HepG2 (cell line): Measurements from ENCODE around the gene EFNA2. TPM values are rescaled to one million over a fixed set of nuclear protein-coding genes. Genes with fewer than 3 reads are reported as not detected.

ENCODE experiments used
- ATAC-seq: fragments of 200-7000 bp; cut with Tn5 transposase; 3 replicates; pipeline ENCODE4 v1.9.1; 2020; ENCODE audit warnings: mild to moderate bottlenecking, moderate library complexity
- BruUV-seq: library from RNA; stranded (reverse); fragments of 400-500 nt; replicated peaks from 2 replicates; lab custom pipeline; 2021; lab: Mats Ljungman, UMichigan
- CTCF ChIA-PET: fragments of 300-600 bp; formaldehyde crosslinking; extraction: SDS; loops from one replicate; lab custom pipeline; 2021; ENCODE audit warnings: low total read pairs, inconsistent platforms, low intra/inter-chr PET ratio; lab: Yijun Ruan, JAX
- POLR2A ChIA-PET: fragments of 350-600 bp; sonication (Branson Sonifier 250); formaldehyde crosslinking; loops from one replicate; lab custom pipeline; 2020; ENCODE audit warnings: antibody characterized with exemption, inconsistent platforms; lab: Yijun Ruan, JAX
- DNase-seq: peaks from one replicate; pipeline ENCODE4 v3.0.0-alpha.2; 2015; ENCODE audit warnings: low spot score
- FAIRE-seq: peaks from 3 replicates; lab custom pipeline; 2011; peaks lifted over from hg19 to GRCh38; lab: Jason Lieb, UNC
- H2AFZ ChIP-seq: one replicate; pipeline ENCODE4 v1.6.1; 2011; ENCODE audit warnings: low read length, inconsistent platforms
- H3K27ac ChIP-seq: fragments of 300-600 bp; 3 replicates; pipeline ENCODE4 v1.8.0; 2011; ENCODE audit warnings: mixed run types, mild to moderate bottlenecking, mixed read lengths, low read length, inconsistent platforms; ENCODE audit not compliant: insufficient read depth; ENCODE audit errors: extremely low read length
- H3K27me3 ChIP-seq, 2 experiments: fragments of 200-600 bp in 1 of 2; 2 replicates in 1 of 2; 3 replicates in 1 of 2; pipeline versions ENCODE4 v1.6.0 to v1.8.0; 2011; ENCODE audit warnings: low read length in 2 of 2, mild to moderate bottlenecking in 2 of 2, moderate library complexity in 2 of 2, inconsistent platforms in 1 of 2; ENCODE audit not compliant: insufficient read depth in 2 of 2, control insufficient read depth in 1 of 2
- H3K36me3 ChIP-seq, 2 experiments: fragments of 200-600 bp in 1 of 2; replicated peaks in 1 of 2; 2 replicates in 1 of 2; 3 replicates in 1 of 2; pipeline versions ENCODE4 v1.5.1 to v1.8.0; 2011; ENCODE audit warnings: low read length in 2 of 2, inconsistent platforms in 1 of 2; ENCODE audit not compliant: insufficient read depth in 2 of 2, control insufficient read depth in 1 of 2
- H3K4me1 ChIP-seq: 2 replicates; pipeline ENCODE4 v1.5.1; 2012; ENCODE audit warnings: low read length, inconsistent platforms; ENCODE audit not compliant: insufficient read depth
- H3K4me2 ChIP-seq: 2 replicates; pipeline ENCODE4 v1.6.0; 2011; ENCODE audit warnings: low read depth, low read length, inconsistent platforms
- H3K4me3 ChIP-seq, 3 experiments: fragments of 200-600 bp in 1 of 3; sonication (generic), shearing (Covaris generic) in 1 of 3; replicated peaks in 1 of 3; 2 replicates each; pipeline ENCODE4 v1.5.1; 2011 to 2016; ENCODE audit warnings: low read length in 3 of 3, inconsistent platforms in 2 of 3, low read depth in 2 of 3, mild to moderate bottlenecking in 2 of 3, control low read depth in 1 of 3, mixed read lengths in 1 of 3; ENCODE audit not compliant: insufficient read depth in 1 of 3
- H3K79me2 ChIP-seq: one replicate; pipeline ENCODE4 v1.6.1; 2011; ENCODE audit warnings: low read length, inconsistent platforms; ENCODE audit not compliant: insufficient read depth
- H3K9ac ChIP-seq: 2 replicates; pipeline ENCODE4 v1.6.0; 2011; ENCODE audit warnings: mild to moderate bottlenecking, low read depth, low read length, inconsistent platforms; ENCODE audit not compliant: insufficient read depth
- H3K9me3 ChIP-seq: 2 replicates; pipeline ENCODE4 v1.5.1; 2012; ENCODE audit warnings: mild to moderate bottlenecking, low read length
- H4K20me1 ChIP-seq: 2 replicates; pipeline ENCODE4 v1.6.0; 2011; ENCODE audit warnings: inconsistent platforms, mild to moderate bottlenecking, low read length, moderate library complexity; ENCODE audit not compliant: insufficient read depth
- ATF7 ChIP-seq, 2 experiments: fragments of 450-650 bp in 1 of 2; sonication (generic) in 1 of 2; formaldehyde crosslinking in 1 of 2; IDR thresholded peaks; 2 replicates each; pipeline versions ENCODE4 v1.4.0 to v1.6.1; 2016 to 2020; ENCODE audit warnings: antibody characterized with exemption in 1 of 2, mild to moderate bottlenecking in 1 of 2, missing genetic modification reagents in 1 of 2
- ELF3 ChIP-seq: IDR thresholded peaks from 2 replicates; pipeline ENCODE4 v1.6.1; 2016; ENCODE audit warnings: missing genetic modification reagents, missing compliant biosample characterization
- GABPB1 ChIP-seq: IDR thresholded peaks from 2 replicates; pipeline ENCODE4 v1.6.1; 2016; ENCODE audit warnings: mild to moderate bottlenecking, missing genetic modification reagents, moderate library complexity, missing compliant biosample characterization
- GFI1 ChIP-seq: sonication (generic); formaldehyde crosslinking; IDR thresholded peaks from 2 replicates; pipeline ENCODE4 v1.5.0; 2020; ENCODE audit warnings: missing genetic modification reagents, mild to moderate bottlenecking, borderline replicate concordance
- HDAC1 ChIP-seq: sonication (generic); formaldehyde crosslinking; IDR thresholded peaks from 2 replicates; pipeline ENCODE4 v1.5.1; 2020; ENCODE audit warnings: mild to moderate bottlenecking, missing genetic modification reagents
- KLF6 ChIP-seq: IDR thresholded peaks from 2 replicates; pipeline ENCODE4 v1.8.0; 2016; ENCODE audit warnings: missing biosample characterization, missing genetic modification reagents
- MBD4 ChIP-seq: IDR thresholded peaks from 2 replicates; pipeline ENCODE4 v1.6.1; 2012; ENCODE audit warnings: low read length, inconsistent platforms, borderline replicate concordance
- RBM39 ChIP-seq: fragments of 200-400 bp; formaldehyde crosslinking; IDR thresholded peaks from one replicate; pipeline ENCODE4 v1.6.1; 2018; ENCODE audit warnings: antibody characterized with exemption, mild to moderate bottlenecking, low read depth, low read length; ENCODE audit not compliant: poor library complexity, severe bottlenecking
- SOX6 ChIP-seq, 2 experiments: fragments of 450-650 bp in 1 of 2; sonication (generic) in 1 of 2; formaldehyde crosslinking in 1 of 2; IDR thresholded peaks; 2 replicates each; pipeline versions ENCODE4 v1.4.0 to v1.6.1; 2017 to 2020; ENCODE audit warnings: antibody characterized with exemption in 1 of 2, mild to moderate bottlenecking in 1 of 2, missing genetic modification reagents in 1 of 2
- SPEN ChIP-seq: sonication (generic); formaldehyde crosslinking; IDR thresholded peaks from 2 replicates; pipeline ENCODE4 v1.5.1; 2020; ENCODE audit warnings: low read depth, mild to moderate bottlenecking, missing genetic modification reagents
- TGIF2 ChIP-seq: IDR thresholded peaks from 2 replicates; pipeline ENCODE4 v1.6.1; 2016; ENCODE audit warnings: control low read depth, missing compliant biosample characterization
- ZNF263 ChIP-seq: sonication (generic); formaldehyde crosslinking; IDR thresholded peaks from 2 replicates; pipeline ENCODE4 v1.4.0; 2020; ENCODE audit warnings: missing genetic modification reagents
- ZNF441 ChIP-seq: sonication (generic); formaldehyde crosslinking; IDR thresholded peaks from 2 replicates; pipeline ENCODE4 v1.7.0; 2021; ENCODE audit warnings: missing genetic modification reagents, borderline replicate concordance
- ZNF577 ChIP-seq: sonication (generic); formaldehyde crosslinking; IDR thresholded peaks from 2 replicates; pipeline ENCODE4 v1.4.0; 2020; ENCODE audit warnings: mild to moderate bottlenecking, low read depth, missing genetic modification reagents, borderline replicate concordance
- ZNF607 ChIP-seq: sonication (generic); formaldehyde crosslinking; IDR thresholded peaks from 2 replicates; pipeline ENCODE4 v1.5.1; 2020; ENCODE audit warnings: missing genetic modification reagents, mild to moderate bottlenecking, borderline replicate concordance
- WGBS: methylation state at CpG from one replicate; pipeline ENCODE4 v1.1.6; 2017; ENCODE audit warnings: low lambda C conversion rate; 5-methylcytosine and 5-hydroxymethylcytosine counted together
- in situ Hi-C: cut with HindIII; loops from 2 replicates; pipeline ENCODE4 v1.10.0; 2017; ENCODE audit warnings: low pct_unique_long_range_greater_than_20kb; ENCODE audit not compliant: extremely low pct_ligation_motif_present
- intact Hi-C: fragments of 100-400 bp; cut with micrococcal nuclease; formaldehyde crosslinking; loops from one replicate; pipeline ENCODE4 v1.10.0; 2022; ENCODE audit not compliant: unreplicated experiment
- polyA plus RNA-seq, 8 experiments: library from polyadenylated mRNA; depleted of rRNA in 3 of 8; stranded (reverse) in 7 of 8; unstranded in 1 of 8; fragments of >200 nt; fragmentation: Illumina TruSeq in 4 of 8; extraction: Trizol in 4 of 8; gene quantifications; 2 replicates each; pipeline versions ENCODE4 v1.2.1 to v1.2.3, GENCODE V29; 2011 to 2016; ENCODE audit warnings: low read depth in 4 of 8, missing spikeins in 1 of 8, mixed read lengths in 1 of 8; ENCODE audit not compliant: insufficient read depth in 1 of 8
- total RNA-seq, 5 experiments: library from RNA; depleted of rRNA; stranded (reverse); fragments of >200 nt; fragmentation: Illumina TruSeq; extraction: Trizol; gene quantifications; 2 replicates each; pipeline ENCODE4 v1.2.3, GENCODE V29; 2016; ENCODE audit warnings: low read depth in 1 of 5
- TF ChIP-seq, protein P1 (sequence below): sonication (generic); formaldehyde crosslinking; IDR thresholded peaks from 2 replicates; pipeline ENCODE4 v1.4.0; 2020; ENCODE audit warnings: mild to moderate bottlenecking, low read depth, missing genetic modification reagents
- TF ChIP-seq, protein P2 (sequence below): sonication (generic); formaldehyde crosslinking; IDR thresholded peaks from 2 replicates; pipeline ENCODE4 v1.9.0; 2022; ENCODE audit warnings: missing genetic modification reagents, mild to moderate bottlenecking, borderline replicate concordance
- TF ChIP-seq, protein P3 (sequence below): sonication (generic); formaldehyde crosslinking; IDR thresholded peaks from 2 replicates; pipeline ENCODE4 v1.4.0; 2020; ENCODE audit warnings: missing genetic modification reagents

Gene EFNA2
- total and polyA plus RNA-seq, 2 of the 13 experiments (the other 11 are each of a cell fraction or from before 2014, with no cell fraction given) = 6.0 to 9.9 TPM

DNA sequence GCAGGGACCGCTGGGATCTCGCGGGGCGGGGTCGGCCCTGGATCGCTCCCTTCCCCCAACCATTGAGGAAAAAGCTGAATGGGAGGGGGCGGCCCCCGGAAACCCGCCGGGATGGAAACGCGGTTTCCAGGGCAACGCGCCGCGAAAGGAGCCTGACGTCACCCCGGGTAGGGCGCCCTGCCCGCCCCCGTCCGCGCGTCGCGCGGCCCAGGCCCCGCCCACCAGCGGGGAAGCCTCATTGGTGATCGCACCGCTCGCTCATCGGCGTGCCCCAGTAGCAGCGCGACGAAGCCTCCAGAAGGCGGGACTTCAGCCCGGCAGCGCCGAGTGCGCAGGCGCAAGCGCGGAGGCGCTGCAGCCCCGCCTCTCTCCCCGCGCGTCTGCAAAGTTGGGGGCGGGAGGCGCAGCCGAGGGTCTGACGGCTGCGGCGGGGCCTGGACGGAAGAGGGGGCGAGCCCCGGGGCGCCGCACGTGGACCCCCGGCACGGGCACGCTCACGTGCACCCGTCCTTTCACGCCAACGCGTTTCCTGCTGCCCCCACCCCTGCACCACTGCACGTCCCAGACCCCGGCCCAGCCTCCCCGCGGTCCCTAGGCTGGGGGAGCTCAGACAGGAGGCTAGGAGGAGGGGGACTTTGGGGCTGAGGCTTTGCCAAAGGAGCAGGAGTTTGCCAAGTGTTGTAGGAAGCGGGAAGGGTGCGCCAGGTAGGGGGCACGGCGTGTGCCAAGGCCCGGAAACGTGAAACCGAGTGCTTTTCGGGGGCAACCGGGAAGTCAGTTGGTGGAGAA lies 24.7 kb upstream of the EFNA2 start:
- no TSS peak for BruUV-seq
- H3K4me1 ChIP-seq = peaks cover 82% of the 10 kb centered on the region
- H3K36me3 ChIP-seq = peaks cover 4 to 19% of the 10 kb centered on the region in 2 experiments; a peak in 3 of 5 replicates
- H3K27me3 ChIP-seq = no peaks in the 10 kb centered on the region
- peak overlapping the region; percentile 85 for H3K27ac ChIP-seq
- H3K9ac ChIP-seq = peak overlapping the region; percentile 78
- H2AFZ ChIP-seq = no peak overlapping the region
- FAIRE-seq (peak; percentile 67), DNase-seq (peak; percentile 88), ATAC-seq (peak; percentile 59)
- peaks cover 3% of the 10 kb centered on the region for H3K79me2 ChIP-seq
- in situ Hi-C loops (no loop called here), intact Hi-C loops (no loop called here)
- peaks cover 30% of the 10 kb centered on the region; the same call in 1 of the 2 replicates for H4K20me1 ChIP-seq
- H3K4me2 ChIP-seq = peak overlapping the region; percentile 98
- no peaks in the 10 kb centered on the region for H3K9me3 ChIP-seq
- WGBS = 2% methylated on average over 17 of the region's 83 CpGs
- H3K4me3 ChIP-seq = peak overlapping the region; percentile 71 to 81 (median 80)
- CTCF ChIA-PET = no interaction called here
- POLR2A ChIA-PET = interaction anchor here (1.4 to 13.7 kb wide), 5 partner anchors 4 to 22 kb away, joined by 6 to 668 read pairs (median 464); partner anchors contain the start of genes ATP5F1D, CIRBP and MIDN
- TF ChIP-seq, protein P1, sequence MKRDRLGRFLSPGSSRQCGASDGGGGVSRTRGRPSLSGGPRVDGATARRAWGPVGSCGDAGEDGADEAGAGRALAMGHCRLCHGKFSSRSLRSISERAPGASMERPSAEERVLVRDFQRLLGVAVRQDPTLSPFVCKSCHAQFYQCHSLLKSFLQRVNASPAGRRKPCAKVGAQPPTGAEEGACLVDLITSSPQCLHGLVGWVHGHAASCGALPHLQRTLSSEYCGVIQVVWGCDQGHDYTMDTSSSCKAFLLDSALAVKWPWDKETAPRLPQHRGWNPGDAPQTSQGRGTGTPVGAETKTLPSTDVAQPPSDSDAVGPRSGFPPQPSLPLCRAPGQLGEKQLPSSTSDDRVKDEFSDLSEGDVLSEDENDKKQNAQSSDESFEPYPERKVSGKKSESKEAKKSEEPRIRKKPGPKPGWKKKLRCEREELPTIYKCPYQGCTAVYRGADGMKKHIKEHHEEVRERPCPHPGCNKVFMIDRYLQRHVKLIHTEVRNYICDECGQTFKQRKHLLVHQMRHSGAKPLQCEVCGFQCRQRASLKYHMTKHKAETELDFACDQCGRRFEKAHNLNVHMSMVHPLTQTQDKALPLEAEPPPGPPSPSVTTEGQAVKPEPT (CRISPR knock-in tag) = peak; percentile 62; the same call in 1 of the 2 replicates
- TF ChIP-seq KLF6 (CRISPR knock-in tag) (0 out of 2 replicates have a peak, but pooled peaks have one; percentile 38), ELF3 (CRISPR knock-in tag) (0 out of 2 replicates have a peak, but pooled peaks have one; percentile 25), ZNF577 (CRISPR knock-in tag) (no peak), GFI1 (CRISPR knock-in tag) (no peak), ZNF607 (CRISPR knock-in tag) (peak; percentile 70; the same call in 1 of the 2 replicates), RBM39 (no peak), TGIF2 (CRISPR knock-in tag) (0 out of 2 replicates have a peak, but pooled peaks have one; percentile 32), SOX6 (IDR thresholded peaks at IDR 0.05) (no peak), SOX6 (CRISPR knock-in tag; IDR thresholded peaks at IDR 0.05) (peak; percentile 28; the same call in 1 of the 2 replicates), HDAC1 (CRISPR knock-in tag) (peak; percentile 79), ZNF441 (CRISPR knock-in tag) (0 out of 2 replicates have a peak, but pooled peaks have one; percentile 35), ATF7 (IDR thresholded peaks at IDR 0.05) (peak; percentile 85), ATF7 (CRISPR knock-in tag; IDR thresholded peaks at IDR 0.05) (peak; percentile 87), GABPB1 (CRISPR knock-in tag) (peak; percentile 84), ZNF263 (CRISPR knock-in tag) (0 out of 2 replicates have a peak, but pooled peaks have one; percentile 26), SPEN (peak; percentile 23; the same call in 1 of the 2 replicates), MBD4 (no peak)
- TF ChIP-seq, protein P2, sequence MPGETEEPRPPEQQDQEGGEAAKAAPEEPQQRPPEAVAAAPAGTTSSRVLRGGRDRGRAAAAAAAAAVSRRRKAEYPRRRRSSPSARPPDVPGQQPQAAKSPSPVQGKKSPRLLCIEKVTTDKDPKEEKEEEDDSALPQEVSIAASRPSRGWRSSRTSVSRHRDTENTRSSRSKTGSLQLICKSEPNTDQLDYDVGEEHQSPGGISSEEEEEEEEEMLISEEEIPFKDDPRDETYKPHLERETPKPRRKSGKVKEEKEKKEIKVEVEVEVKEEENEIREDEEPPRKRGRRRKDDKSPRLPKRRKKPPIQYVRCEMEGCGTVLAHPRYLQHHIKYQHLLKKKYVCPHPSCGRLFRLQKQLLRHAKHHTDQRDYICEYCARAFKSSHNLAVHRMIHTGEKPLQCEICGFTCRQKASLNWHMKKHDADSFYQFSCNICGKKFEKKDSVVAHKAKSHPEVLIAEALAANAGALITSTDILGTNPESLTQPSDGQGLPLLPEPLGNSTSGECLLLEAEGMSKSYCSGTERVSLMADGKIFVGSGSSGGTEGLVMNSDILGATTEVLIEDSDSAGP = peak; percentile 10; the same call in 1 of the 2 replicates
- TF ChIP-seq, protein P3, sequence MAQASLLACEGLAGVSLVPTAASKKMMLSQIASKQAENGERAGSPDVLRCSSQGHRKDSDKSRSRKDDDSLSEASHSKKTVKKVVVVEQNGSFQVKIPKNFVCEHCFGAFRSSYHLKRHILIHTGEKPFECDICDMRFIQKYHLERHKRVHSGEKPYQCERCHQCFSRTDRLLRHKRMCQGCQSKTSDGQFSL (CRISPR knock-in tag) = no peak
